IMR-90 (cell line): ENCODE results near the gene RCC1. TPM values are rescaled to one million over a fixed set of nuclear protein-coding genes. Genes with fewer than 3 reads are reported as not detected.
"Not testable (repeated sequence)": the region's sequence is repeated elsewhere in the genome, so short reads cannot be mapped to it uniquely, and the experiment has no call there.

ENCODE experiments used
- ATAC-seq: fragments of 200-7000 bp; cut with Tn5 transposase; 2 replicates; pipeline ENCODE4 v1.9.1; 2020; ENCODE audit warnings: low read depth, mild to moderate bottlenecking, moderate library complexity
- BruUV-seq: library from RNA; stranded (reverse); fragments of 400-500 nt; replicated peaks from 2 replicates; lab custom pipeline; 2021; lab: Mats Ljungman, UMichigan
- CTCF ChIA-PET: fragments of 300-600 bp; formaldehyde crosslinking; extraction: SDS; loops from one replicate; lab custom pipeline; 2021; ENCODE audit warnings: antibody characterized with exemption; lab: Yijun Ruan, JAX
- POLR2A ChIA-PET: fragments of 300-600 bp; sonication (Branson Sonifier 250); formaldehyde crosslinking; loops from one replicate; lab custom pipeline; 2022; ENCODE audit warnings: antibody characterized with exemption; ENCODE audit not compliant: unreplicated experiment; lab: Charles Lee
- DNase-seq: peaks from one replicate; pipeline ENCODE4 v3.0.0; 2013
- H2AFZ ChIP-seq: replicated peaks from 2 replicates; pipeline ENCODE3; 2013; ENCODE audit warnings: low read length, mild to moderate bottlenecking; ENCODE audit not compliant: poor library complexity
- H2AK5ac ChIP-seq: 2 replicates; pipeline ENCODE4 v1.6.1; 2013; ENCODE audit warnings: low read depth, low read length, inconsistent platforms
- H2AK9ac ChIP-seq: replicated peaks from 2 replicates; pipeline ENCODE3; 2013; ENCODE audit warnings: mild to moderate bottlenecking, low read depth, low read length, moderate library complexity; ENCODE audit not compliant: poor library complexity
- H2BK120ac ChIP-seq: 2 replicates; pipeline ENCODE4 v1.6.1; 2013; ENCODE audit warnings: low read depth, low read length, inconsistent platforms
- H2BK15ac ChIP-seq: 3 replicates; pipeline ENCODE4 v1.6.1; 2013; ENCODE audit warnings: low read depth, low read length, inconsistent platforms
- H2BK20ac ChIP-seq: 2 replicates; pipeline ENCODE4 v1.6.1; 2013; ENCODE audit warnings: low read depth, mild to moderate bottlenecking, inconsistent platforms, low read length, moderate library complexity
- H2BK5ac ChIP-seq: 2 replicates; pipeline ENCODE4 v1.6.1; 2013; ENCODE audit warnings: mild to moderate bottlenecking, low read depth, low read length, inconsistent platforms; ENCODE audit not compliant: poor library complexity, severe bottlenecking
- H3K14ac ChIP-seq: replicated peaks from 2 replicates; pipeline ENCODE4 v1.6.1; 2013; ENCODE audit warnings: low read depth, low read length, inconsistent platforms
- H3K18ac ChIP-seq: 2 replicates; pipeline ENCODE4 v1.6.1; 2013; ENCODE audit warnings: low read depth, low read length, control low read depth
- H3K23ac ChIP-seq: 2 replicates; pipeline ENCODE4 v1.6.1; 2013; ENCODE audit warnings: low read depth, low read length, inconsistent platforms
- H3K27ac ChIP-seq: 2 replicates; pipeline ENCODE4 v1.5.1; 2013; ENCODE audit warnings: mild to moderate bottlenecking, control low read depth, low read length; ENCODE audit not compliant: insufficient read depth
- H3K27me3 ChIP-seq: 2 replicates; pipeline ENCODE4 v1.6.1; 2013; ENCODE audit warnings: low read length; ENCODE audit not compliant: control insufficient read depth, insufficient read depth
- H3K36me3 ChIP-seq: 2 replicates; pipeline ENCODE4 v1.6.1; 2013; ENCODE audit warnings: low read length, mixed read lengths; ENCODE audit not compliant: control insufficient read depth, insufficient read depth
- H3K4ac ChIP-seq: 2 replicates; pipeline ENCODE4 v1.6.1; 2013; ENCODE audit warnings: low read depth, low read length, inconsistent platforms
- H3K4me1 ChIP-seq: 2 replicates; pipeline ENCODE4 v1.6.1; 2013; ENCODE audit warnings: low read length, mixed read lengths; ENCODE audit not compliant: control insufficient read depth, insufficient read depth
- H3K4me2 ChIP-seq: 2 replicates; pipeline ENCODE4 v1.6.1; 2013; ENCODE audit warnings: low read depth, mild to moderate bottlenecking, control low read depth, low read length, moderate library complexity
- H3K4me3 ChIP-seq: 2 replicates; pipeline ENCODE4 v1.5.1; 2013; ENCODE audit warnings: low read depth, mild to moderate bottlenecking, control low read depth, low read length, moderate library complexity; ENCODE audit not compliant: insufficient read depth
- H3K56ac ChIP-seq: 2 replicates; pipeline ENCODE4 v1.6.1; 2013; ENCODE audit warnings: low read length, inconsistent platforms; ENCODE audit not compliant: insufficient read depth; ENCODE audit errors: extremely low read depth
- H3K79me1 ChIP-seq, 2 experiments: 2 replicates each; pipeline ENCODE4 v1.6.1; 2013; ENCODE audit warnings: low read length in 2 of 2, inconsistent platforms in 1 of 2, low read depth in 1 of 2
- H3K9ac ChIP-seq: 2 replicates; pipeline ENCODE4 v1.6.1; 2013; ENCODE audit warnings: low read depth, low read length, control low read depth
- H3K9me1 ChIP-seq: 2 replicates; pipeline ENCODE4 v1.6.1; 2013; ENCODE audit warnings: low read length, inconsistent platforms; ENCODE audit not compliant: insufficient read depth
- H3K9me3 ChIP-seq: 2 replicates; pipeline ENCODE4 v1.6.1; 2013; ENCODE audit warnings: low read length; ENCODE audit not compliant: control insufficient read depth, insufficient read depth
- H4K20me1 ChIP-seq: 2 replicates; pipeline ENCODE4 v1.6.1; 2013; ENCODE audit warnings: low read length, inconsistent platforms; ENCODE audit not compliant: insufficient read depth
- H4K5ac ChIP-seq: 2 replicates; pipeline ENCODE4 v1.6.1; 2013; ENCODE audit warnings: mild to moderate bottlenecking, low read depth, low read length, control low read depth
- H4K8ac ChIP-seq, 2 experiments: 2 replicates each; pipeline ENCODE4 v1.6.1; 2013; ENCODE audit warnings: low read depth in 2 of 2, low read length in 2 of 2, control low read depth in 1 of 2, inconsistent platforms in 1 of 2
- H4K91ac ChIP-seq: 2 replicates; pipeline ENCODE4 v1.6.1; 2013; ENCODE audit warnings: low read depth, low read length, inconsistent platforms; ENCODE audit not compliant: insufficient read depth
- SMC3 ChIP-seq: fragments of 150-350 bp; IDR thresholded peaks from 2 replicates; pipeline ENCODE4 v1.6.1; 2016; ENCODE audit warnings: low read depth, mild to moderate bottlenecking, antibody characterized with exemption, low read length, moderate library complexity
- WGBS, 2 experiments: methylation state at CpG; one replicate each; pipeline versions ENCODE4 v1.1.5 to v1.1.7; 2013; ENCODE audit warnings: missing lambda C conversion rate in 2 of 2; ENCODE audit not compliant: insufficient read length in 1 of 2; ENCODE audit errors: extremely low coverage in 2 of 2; 5-methylcytosine and 5-hydroxymethylcytosine counted together
- dilution Hi-C: fragments of 300-500 bp; cut with HindIII; formaldehyde crosslinking; loops from one replicate; pipeline ENCODE4 v1.14.3; 2018; ENCODE audit warnings: low sequenced_read_pairs; ENCODE audit not compliant: unreplicated experiment
- in situ Hi-C: fragments of 300-500 bp; cut with MboI; formaldehyde crosslinking; loops from 3 replicates; pipeline ENCODE4 v1.14.3; 2019; ENCODE audit warnings: low sequenced_read_pairs, inconsistent platforms, mixed read lengths
- intact Hi-C: fragments of 100-400 bp; cut with micrococcal nuclease; formaldehyde crosslinking; loops from 2 replicates; pipeline ENCODE4 v1.10.0; 2022
- polyA plus RNA-seq, 3 experiments: library from polyadenylated mRNA; depleted of rRNA; stranded (reverse); fragments of >200 nt; gene quantifications; 2 replicates each; pipeline ENCODE4 v1.2.3, GENCODE V29; 2012; ENCODE audit warnings: low replicate concordance in 1 of 3
- total RNA-seq: library from RNA; depleted of rRNA; stranded (reverse); fragments of >200 nt; gene quantifications from 2 replicates; pipeline ENCODE4 v1.2.3, GENCODE V29; 2012
- TF ChIP-seq, protein P1 (sequence below): conservative IDR thresholded peaks from 2 replicates; pipeline ENCODE4 v1.5.1; 2012; ENCODE audit warnings: mild to moderate bottlenecking, low read depth, low read length, improper control_type of control experiment
- TF ChIP-seq, protein P2 (sequence below): fragments of 150-350 bp; IDR thresholded peaks from 2 replicates; pipeline ENCODE4 v1.6.1; 2016; ENCODE audit warnings: low read depth, mild to moderate bottlenecking, low read length, moderate library complexity, borderline replicate concordance

The RCC1 gene
- total and polyA plus RNA-seq, 2 of the 4 experiments (the other 2 are of a cell fraction): 33.2 to 43.9 TPM

DNA sequence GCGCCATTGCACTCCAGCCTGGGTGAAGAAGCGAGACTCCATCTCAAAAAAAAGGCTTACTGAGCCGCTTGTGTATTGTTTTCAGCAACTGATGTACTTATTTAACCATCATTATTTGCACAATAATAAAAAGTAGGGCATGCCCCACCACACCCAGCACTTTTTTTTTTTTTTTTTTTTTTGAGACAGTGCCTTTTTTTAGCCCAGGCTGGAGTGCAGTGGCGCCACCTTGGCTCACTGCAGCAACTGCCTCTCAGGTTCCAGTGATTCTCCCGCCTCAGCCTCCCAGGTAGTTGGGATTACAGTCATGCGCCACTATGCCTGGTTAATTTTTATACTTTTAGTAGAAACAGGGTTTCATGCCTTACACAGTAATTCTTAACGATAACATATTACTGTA lies 34.8 kb downstream of the RCC1 start:
- Histone ChIP-seq H4K8ac (no peak overlapping the region), H3K9me1 (no peaks in the 10 kb centered on the region), H3K79me1 (no peaks in the 10 kb centered on the region; a peak in 1 of 4 replicates), H3K9me3 (no peaks in the 10 kb centered on the region), H2AK9ac (no peak overlapping the region), H3K18ac (no peak overlapping the region), H3K23ac (no peak overlapping the region), H3K14ac (no peak overlapping the region), H2AFZ (no peak overlapping the region), H3K4me3 (no peak overlapping the region), H3K4me1 (no peaks in the 10 kb centered on the region), H3K4me2 (no peak overlapping the region), H2BK5ac (no peak overlapping the region), H3K9ac (no peak overlapping the region), H3K36me3 (peaks cover 22% of the 10 kb centered on the region), H3K4ac (no peak overlapping the region), H2AK5ac (no peak overlapping the region), H4K91ac (no peak overlapping the region), H2BK20ac (no peak overlapping the region), H3K27ac (no peak overlapping the region), H3K56ac (no peak overlapping the region), H2BK120ac (no peak overlapping the region), H3K27me3 (no peaks in the 10 kb centered on the region), H2BK15ac (no peak overlapping the region), H4K5ac (no peak overlapping the region), H4K20me1 (no peaks in the 10 kb centered on the region)
- no TSS peak for BruUV-seq
- no peak for ATAC-seq
- dilution Hi-C loops: no loop called here
- no peak for DNase-seq
- no peak for TF ChIP-seq SMC3
- TF ChIP-seq, protein P1, sequence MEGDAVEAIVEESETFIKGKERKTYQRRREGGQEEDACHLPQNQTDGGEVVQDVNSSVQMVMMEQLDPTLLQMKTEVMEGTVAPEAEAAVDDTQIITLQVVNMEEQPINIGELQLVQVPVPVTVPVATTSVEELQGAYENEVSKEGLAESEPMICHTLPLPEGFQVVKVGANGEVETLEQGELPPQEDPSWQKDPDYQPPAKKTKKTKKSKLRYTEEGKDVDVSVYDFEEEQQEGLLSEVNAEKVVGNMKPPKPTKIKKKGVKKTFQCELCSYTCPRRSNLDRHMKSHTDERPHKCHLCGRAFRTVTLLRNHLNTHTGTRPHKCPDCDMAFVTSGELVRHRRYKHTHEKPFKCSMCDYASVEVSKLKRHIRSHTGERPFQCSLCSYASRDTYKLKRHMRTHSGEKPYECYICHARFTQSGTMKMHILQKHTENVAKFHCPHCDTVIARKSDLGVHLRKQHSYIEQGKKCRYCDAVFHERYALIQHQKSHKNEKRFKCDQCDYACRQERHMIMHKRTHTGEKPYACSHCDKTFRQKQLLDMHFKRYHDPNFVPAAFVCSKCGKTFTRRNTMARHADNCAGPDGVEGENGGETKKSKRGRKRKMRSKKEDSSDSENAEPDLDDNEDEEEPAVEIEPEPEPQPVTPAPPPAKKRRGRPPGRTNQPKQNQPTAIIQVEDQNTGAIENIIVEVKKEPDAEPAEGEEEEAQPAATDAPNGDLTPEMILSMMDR: peak; percentile 5; the same call in 1 of the 2 replicates
- TF ChIP-seq, protein P2, sequence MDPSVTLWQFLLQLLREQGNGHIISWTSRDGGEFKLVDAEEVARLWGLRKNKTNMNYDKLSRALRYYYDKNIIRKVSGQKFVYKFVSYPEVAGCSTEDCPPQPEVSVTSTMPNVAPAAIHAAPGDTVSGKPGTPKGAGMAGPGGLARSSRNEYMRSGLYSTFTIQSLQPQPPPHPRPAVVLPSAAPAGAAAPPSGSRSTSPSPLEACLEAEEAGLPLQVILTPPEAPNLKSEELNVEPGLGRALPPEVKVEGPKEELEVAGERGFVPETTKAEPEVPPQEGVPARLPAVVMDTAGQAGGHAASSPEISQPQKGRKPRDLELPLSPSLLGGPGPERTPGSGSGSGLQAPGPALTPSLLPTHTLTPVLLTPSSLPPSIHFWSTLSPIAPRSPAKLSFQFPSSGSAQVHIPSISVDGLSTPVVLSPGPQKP: no peak
- intact Hi-C loops: no loop called here
- POLR2A ChIA-PET: no interaction called here
- CTCF ChIA-PET: interaction anchor here (0.5 to 0.6 kb wide), 2 partner anchors 23 to 63 kb away, joined by 3 to 6 read pairs; no protein-coding TSS in a partner anchor
- in situ Hi-C loops: no loop called here
- 83% methylated on average over 1 of the region's 7 CpGs; no CpG with 5 or more reads in 1 of the 2 experiments for WGBS, 2 experiments

- dilution Hi-C loops: not testable (repeated sequence)
These were observed 35.7 kb downstream of the RCC1 start for GRCh38 chr1:28541414-28542015.

More at GRCh38 chr1:28541414-28542015, 35.7 kb downstream of the RCC1 start:
- H2BK20ac ChIP-seq, H2BK5ac ChIP-seq, POLR2A ChIA-PET, H3K27ac ChIP-seq, H3K27me3 ChIP-seq, H4K8ac ChIP-seq, H3K18ac ChIP-seq, H4K91ac ChIP-seq, ATAC-seq, BruUV-seq, H2AFZ ChIP-seq, H2BK120ac ChIP-seq, H3K9ac ChIP-seq, H3K4me3 ChIP-seq, H2AK9ac ChIP-seq, H3K4me2 ChIP-seq, in situ Hi-C loops, H3K23ac ChIP-seq, intact Hi-C loops, H4K5ac ChIP-seq, H4K20me1 ChIP-seq, H3K4ac ChIP-seq, H3K9me3 ChIP-seq, H2BK15ac ChIP-seq, H3K56ac ChIP-seq, H2AK5ac ChIP-seq, H3K4me1 ChIP-seq, H3K9me1 ChIP-seq, H3K79me1 ChIP-seq, H3K14ac ChIP-seq, DNase-seq: not testable (repeated sequence)
- WGBS, 2 experiments: no CpG with 5 or more reads among the region's 8 CpGs
- H3K36me3 ChIP-seq: peaks cover 13% of the 10 kb centered on the region
- CTCF ChIA-PET: interaction anchor here (0.6 kb wide), 3 partner anchors 61 to 270 kb away, joined by 3 to 6 read pairs (median 3); no protein-coding TSS in a partner anchor
